Measurements from ENCODE around the gene IQCE.

Gene IQCE

DNA sequence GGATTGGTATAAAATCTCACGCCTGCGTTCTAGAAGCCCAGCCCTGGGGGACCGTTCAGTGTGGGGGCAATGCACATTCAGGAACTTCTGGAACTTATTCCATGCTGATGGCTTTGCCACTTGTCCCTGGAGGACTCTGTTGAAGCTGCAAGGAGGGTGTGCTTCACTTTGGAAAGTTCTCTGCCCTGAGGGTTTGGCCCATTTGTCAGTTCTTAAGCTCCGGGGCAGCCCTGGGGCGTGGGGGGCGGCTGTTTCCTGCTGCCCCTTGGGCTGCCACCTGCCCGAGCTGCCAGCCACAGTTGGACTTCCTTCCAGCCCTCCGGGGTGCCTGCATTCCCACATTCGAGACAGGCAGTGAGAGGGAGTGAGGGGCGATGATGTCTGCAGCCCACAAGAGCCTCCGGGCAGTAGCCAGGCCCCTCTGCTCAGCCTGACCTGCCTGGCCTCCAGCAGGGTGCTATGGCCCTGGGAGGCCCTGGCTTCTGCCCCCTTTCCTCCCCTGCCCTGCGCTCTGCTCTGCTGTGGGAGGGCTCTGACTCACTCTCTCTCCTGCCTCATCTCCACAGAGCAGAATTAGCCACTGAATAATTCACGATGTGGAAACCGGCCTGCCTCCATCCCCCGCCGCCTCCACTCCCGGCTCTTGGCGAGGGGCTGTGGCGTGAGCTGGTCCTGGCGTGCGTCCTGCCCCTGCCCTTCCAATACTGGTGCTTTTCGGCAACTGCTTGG lies 74.9 kb downstream of the IQCE start:
- Histone ChIP-seq H3K4me1 (ENCODE audit: control insufficient read depth in 5 of 5, insufficient read depth in 5 of 5, low read length in 5 of 5) (peaks cover 4 to 86% (median 80%) of the 10 kb centered on the region in 5 donors), H3K4me3 (ENCODE audit: low read depth in 1 of 5, low read length in 5 of 5) (peak overlapping the region; percentile 67 to 81 (median 76)), H3K9me3 (ENCODE audit: control insufficient read depth in 5 of 5, low read length in 5 of 5) (no peaks in the 10 kb centered on the region), H3K36me3 (ENCODE audit: control insufficient read depth in 5 of 5, insufficient read depth in 5 of 5, low read length in 5 of 5) (no peaks in the 10 kb centered on the region), H3K27ac (ENCODE audit: low read depth, low read length) (peak overlapping the region; percentile 69), H3K27me3 (ENCODE audit: control insufficient read depth in 5 of 5, insufficient read depth in 4 of 5, low read length in 5 of 5) (no peaks in the 10 kb centered on the region), H3K9ac (ENCODE audit: low read length in 5 of 5) (peak overlapping the region; percentile 26 to 94 (median 83))

DNA sequence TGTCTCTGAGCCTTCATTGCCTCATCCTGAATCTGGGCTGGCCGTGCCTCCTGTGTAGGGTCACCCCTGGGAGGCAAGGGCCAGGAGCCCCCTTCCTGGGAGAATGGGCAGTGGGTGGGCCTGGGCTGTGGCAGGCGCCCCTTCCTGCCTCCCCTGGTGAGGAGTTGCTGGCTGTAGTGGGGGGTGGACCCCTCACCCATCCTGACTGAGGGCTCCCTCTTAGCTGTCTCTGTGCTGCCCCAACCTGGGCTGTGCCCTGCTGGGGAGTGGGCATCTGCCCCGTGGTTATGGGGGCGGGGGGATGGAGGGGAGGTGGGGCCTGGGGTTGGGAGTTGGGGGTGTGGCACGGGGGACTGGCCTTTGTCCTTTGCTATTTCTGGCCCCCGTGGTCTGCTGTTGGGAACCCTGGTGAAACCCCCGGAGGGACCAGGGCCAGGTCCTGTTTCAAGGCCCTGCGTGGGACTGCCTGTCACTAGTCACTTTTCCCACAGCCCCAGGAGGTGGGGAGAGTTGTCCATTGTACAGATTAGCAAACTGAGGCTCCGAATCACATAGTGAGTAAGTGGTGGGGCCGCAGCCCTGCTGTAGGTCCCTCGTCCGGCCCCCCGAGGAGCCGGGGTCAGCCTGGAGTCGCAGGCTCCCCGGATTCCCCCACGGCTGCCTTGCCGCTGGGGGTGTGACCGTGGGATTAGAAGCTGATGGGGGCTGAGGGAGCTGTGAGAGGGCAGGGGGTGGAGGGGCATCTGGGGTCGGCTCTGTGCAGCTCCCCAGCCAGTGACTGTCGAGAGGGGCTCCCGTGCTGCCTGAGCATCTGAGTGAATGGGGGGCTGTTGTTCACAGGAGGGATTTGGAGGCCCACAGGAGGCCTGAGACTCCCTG lies 75.7 kb downstream of the IQCE start:
- H3K27ac ChIP-seq (ENCODE audit: low read depth, low read length): no peak overlapping the region
- H3K27me3 ChIP-seq (ENCODE audit: control insufficient read depth in 5 of 5, insufficient read depth in 4 of 5, low read length in 5 of 5): no peaks in the 10 kb centered on the region
- H3K4me1 ChIP-seq (ENCODE audit: control insufficient read depth in 5 of 5, insufficient read depth in 5 of 5, low read length in 5 of 5): peaks cover 4 to 93% (median 85%) of the 10 kb centered on the region in 5 donors
- H3K9ac ChIP-seq (ENCODE audit: low read length in 5 of 5): peak overlapping the region in 3 of 5 donors; percentile 2 to 93 (median 12)
- peak overlapping the region in 4 of 5 donors; percentile 67 to 81 (median 76) for H3K4me3 ChIP-seq (ENCODE audit: low read depth in 1 of 5, low read length in 5 of 5)
- H3K9me3 ChIP-seq (ENCODE audit: control insufficient read depth in 5 of 5, low read length in 5 of 5): no peaks in the 10 kb centered on the region
- no peaks in the 10 kb centered on the region for H3K36me3 ChIP-seq (ENCODE audit: control insufficient read depth in 5 of 5, insufficient read depth in 5 of 5, low read length in 5 of 5)

DNA sequence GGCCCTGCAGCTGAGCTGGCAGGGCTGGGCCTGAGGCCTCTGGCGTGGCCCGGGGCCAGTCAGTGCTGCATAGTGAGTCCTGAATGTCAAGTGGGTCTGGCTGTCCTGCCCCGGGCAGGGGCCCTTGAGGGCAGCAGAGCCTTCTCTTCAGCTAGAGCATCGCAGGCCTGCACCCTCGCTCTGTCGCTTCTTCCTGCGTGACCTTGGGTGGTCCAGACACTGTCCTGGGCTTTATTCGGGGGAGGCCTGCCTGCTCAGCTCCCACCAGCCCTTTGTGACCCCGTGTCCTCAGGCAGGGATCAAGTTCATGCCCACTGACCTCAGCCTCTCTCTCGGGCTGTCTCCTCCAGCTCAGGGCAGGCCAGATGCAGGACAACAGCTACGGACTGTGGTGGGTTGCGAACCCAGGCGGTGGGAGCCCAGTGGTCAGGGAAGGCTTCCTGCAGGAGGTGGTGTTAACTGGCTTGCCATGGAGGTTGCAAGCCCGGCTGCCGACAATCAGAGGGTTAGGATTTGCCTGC lies 76.4 kb downstream of the IQCE start:
- Histone ChIP-seq H3K36me3 (ENCODE audit: control insufficient read depth in 5 of 5, insufficient read depth in 5 of 5, low read length in 5 of 5) (peaks cover 0 to under 1% (median 0%) of the 10 kb centered on the region in 5 donors), H3K4me1 (ENCODE audit: control insufficient read depth in 5 of 5, insufficient read depth in 5 of 5, low read length in 5 of 5) (peaks cover 4 to 93% (median 85%) of the 10 kb centered on the region in 5 donors), H3K9me3 (ENCODE audit: control insufficient read depth in 5 of 5, low read length in 5 of 5) (no peaks in the 10 kb centered on the region), H3K27me3 (ENCODE audit: control insufficient read depth in 5 of 5, insufficient read depth in 4 of 5, low read length in 5 of 5) (no peaks in the 10 kb centered on the region), H3K27ac (ENCODE audit: low read depth, low read length) (no peak overlapping the region), H3K4me3 (ENCODE audit: low read depth in 1 of 5, low read length in 5 of 5) (peak overlapping the region in 1 of 5 donors; percentile 0), H3K9ac (ENCODE audit: low read length in 5 of 5) (no peak overlapping the region)

DNA sequence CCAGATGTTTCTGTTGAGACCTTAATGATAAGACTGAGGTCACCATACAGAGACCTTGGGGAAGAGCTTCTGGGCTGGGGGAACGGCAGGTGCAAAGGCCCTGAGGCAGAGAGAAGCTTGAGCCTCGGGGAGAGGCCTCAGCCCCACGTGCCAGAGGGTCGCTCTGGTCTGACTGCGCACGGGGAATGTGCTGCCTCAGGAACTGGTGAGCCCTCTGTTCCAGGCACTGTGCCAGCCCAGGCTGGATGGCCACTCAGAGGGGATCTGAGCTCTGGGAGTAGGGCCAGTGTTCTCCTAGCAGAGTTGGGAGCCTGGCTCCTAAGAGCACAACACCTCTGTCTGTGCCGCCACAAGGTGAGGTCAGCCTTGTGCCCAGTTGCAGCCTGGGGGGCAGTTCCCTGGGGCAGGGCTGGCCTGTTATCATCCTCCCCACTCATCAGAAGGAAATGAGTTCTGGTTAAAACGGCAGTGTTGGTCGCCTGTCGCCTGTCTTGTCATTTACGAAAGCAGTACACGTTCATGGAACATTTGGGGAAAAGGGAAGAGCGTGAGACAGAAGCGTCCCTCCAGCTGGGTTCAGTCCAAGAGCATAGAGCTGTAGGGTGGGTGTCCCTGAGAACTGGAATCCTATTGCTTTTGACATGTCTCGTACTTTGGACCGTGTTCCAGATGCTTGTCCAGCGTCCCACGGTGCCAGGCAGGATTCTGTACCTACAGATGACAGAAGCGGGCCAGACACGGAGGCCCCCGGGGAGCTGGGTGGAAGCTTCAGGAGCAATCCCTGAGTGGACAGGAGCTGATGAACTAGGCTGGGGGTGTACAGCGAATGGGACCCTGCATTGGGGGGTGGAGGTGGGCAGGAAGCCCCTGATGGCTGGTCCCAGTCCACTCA lies 77.3 kb downstream of the IQCE start:
- Histone ChIP-seq H3K27me3 (ENCODE audit: control insufficient read depth in 5 of 5, insufficient read depth in 4 of 5, low read length in 5 of 5) (no peaks in the 10 kb centered on the region), H3K4me3 (ENCODE audit: low read depth in 1 of 5, low read length in 5 of 5) (peak overlapping the region in 1 of 5 donors; percentile 23), H3K36me3 (ENCODE audit: control insufficient read depth in 5 of 5, insufficient read depth in 5 of 5, low read length in 5 of 5) (peaks cover 0 to 5% (median 0%) of the 10 kb centered on the region in 5 donors), H3K9me3 (ENCODE audit: control insufficient read depth in 5 of 5, low read length in 5 of 5) (no peaks in the 10 kb centered on the region), H3K9ac (ENCODE audit: low read length in 5 of 5) (peak overlapping the region in 2 of 5 donors; percentile 43 to 47), H3K4me1 (ENCODE audit: control insufficient read depth in 5 of 5, insufficient read depth in 5 of 5, low read length in 5 of 5) (peaks cover 4 to 94% (median 86%) of the 10 kb centered on the region in 5 donors), H3K27ac (ENCODE audit: low read depth, low read length) (no peak overlapping the region)

GRCh38 chr7:2637066-2637471 lies 78.3 kb downstream of the IQCE start:
- Histone ChIP-seq H3K36me3 (ENCODE audit: control insufficient read depth in 5 of 5, insufficient read depth in 5 of 5, low read length in 5 of 5) (peaks cover 0 to 5% (median 0%) of the 10 kb centered on the region in 5 donors), H3K27ac (ENCODE audit: low read depth, low read length) (no peak overlapping the region), H3K27me3 (ENCODE audit: control insufficient read depth in 5 of 5, insufficient read depth in 4 of 5, low read length in 5 of 5) (no peaks in the 10 kb centered on the region), H3K9ac (ENCODE audit: low read length in 5 of 5) (no peak overlapping the region), H3K4me1 (ENCODE audit: control insufficient read depth in 5 of 5, insufficient read depth in 5 of 5, low read length in 5 of 5) (peaks cover 4 to 99% (median 92%) of the 10 kb centered on the region in 5 donors), H3K9me3 (ENCODE audit: control insufficient read depth in 5 of 5, low read length in 5 of 5) (no peaks in the 10 kb centered on the region), H3K4me3 (ENCODE audit: low read depth in 1 of 5, low read length in 5 of 5) (peak overlapping the region in 1 of 5 donors; percentile 40)

DNA sequence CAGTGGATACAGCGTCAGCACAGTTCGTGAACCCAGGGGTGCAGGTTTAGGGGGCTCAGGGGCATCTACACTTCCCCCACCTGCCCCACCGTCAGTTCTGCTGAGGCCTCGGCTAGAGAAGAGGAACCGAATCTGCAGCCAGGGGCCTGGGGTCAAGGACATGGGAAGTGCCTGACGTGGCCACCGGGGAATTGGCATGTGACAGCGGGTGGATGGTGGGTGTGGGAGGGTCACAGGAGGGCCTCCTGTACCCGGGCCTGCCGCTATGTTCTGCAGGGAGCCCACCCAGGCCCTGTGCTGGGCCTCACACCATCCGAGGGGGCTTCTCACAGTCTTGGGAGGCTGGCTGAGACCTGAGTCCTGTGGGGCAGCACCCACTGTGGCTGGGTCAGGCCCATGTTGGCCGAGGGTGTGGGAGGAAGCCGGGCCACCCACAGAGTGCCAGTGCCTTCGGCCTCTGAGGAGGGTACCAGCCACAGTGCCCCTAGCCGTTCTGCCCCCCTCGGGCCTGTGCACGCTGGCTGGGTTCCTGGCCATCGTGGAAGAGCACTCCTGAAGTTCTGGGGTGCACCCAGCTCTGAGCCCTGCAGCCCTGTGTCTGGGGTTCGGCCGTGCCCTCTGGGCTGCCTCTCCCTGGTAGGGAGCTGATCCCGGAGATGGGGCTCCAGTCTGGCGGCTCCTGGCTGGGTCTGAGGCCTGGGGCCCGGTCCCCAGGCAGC lies 78.9 kb downstream of the IQCE start:
- Histone ChIP-seq H3K4me1 (ENCODE audit: control insufficient read depth in 5 of 5, insufficient read depth in 5 of 5, low read length in 5 of 5) (peaks cover 4 to 95% (median 88%) of the 10 kb centered on the region in 5 donors), H3K9ac (ENCODE audit: low read length in 5 of 5) (peak overlapping the region in 1 of 5 donors; percentile 57), H3K36me3 (ENCODE audit: control insufficient read depth in 5 of 5, insufficient read depth in 5 of 5, low read length in 5 of 5) (peaks cover 0 to 5% (median 0%) of the 10 kb centered on the region in 5 donors), H3K4me3 (ENCODE audit: low read depth in 1 of 5, low read length in 5 of 5) (peak overlapping the region in 1 of 5 donors; percentile 40), H3K27me3 (ENCODE audit: control insufficient read depth in 5 of 5, insufficient read depth in 4 of 5, low read length in 5 of 5) (no peaks in the 10 kb centered on the region), H3K9me3 (ENCODE audit: control insufficient read depth in 5 of 5, low read length in 5 of 5) (no peaks in the 10 kb centered on the region), H3K27ac (ENCODE audit: low read depth, low read length) (peak overlapping the region; percentile 62)

DNA sequence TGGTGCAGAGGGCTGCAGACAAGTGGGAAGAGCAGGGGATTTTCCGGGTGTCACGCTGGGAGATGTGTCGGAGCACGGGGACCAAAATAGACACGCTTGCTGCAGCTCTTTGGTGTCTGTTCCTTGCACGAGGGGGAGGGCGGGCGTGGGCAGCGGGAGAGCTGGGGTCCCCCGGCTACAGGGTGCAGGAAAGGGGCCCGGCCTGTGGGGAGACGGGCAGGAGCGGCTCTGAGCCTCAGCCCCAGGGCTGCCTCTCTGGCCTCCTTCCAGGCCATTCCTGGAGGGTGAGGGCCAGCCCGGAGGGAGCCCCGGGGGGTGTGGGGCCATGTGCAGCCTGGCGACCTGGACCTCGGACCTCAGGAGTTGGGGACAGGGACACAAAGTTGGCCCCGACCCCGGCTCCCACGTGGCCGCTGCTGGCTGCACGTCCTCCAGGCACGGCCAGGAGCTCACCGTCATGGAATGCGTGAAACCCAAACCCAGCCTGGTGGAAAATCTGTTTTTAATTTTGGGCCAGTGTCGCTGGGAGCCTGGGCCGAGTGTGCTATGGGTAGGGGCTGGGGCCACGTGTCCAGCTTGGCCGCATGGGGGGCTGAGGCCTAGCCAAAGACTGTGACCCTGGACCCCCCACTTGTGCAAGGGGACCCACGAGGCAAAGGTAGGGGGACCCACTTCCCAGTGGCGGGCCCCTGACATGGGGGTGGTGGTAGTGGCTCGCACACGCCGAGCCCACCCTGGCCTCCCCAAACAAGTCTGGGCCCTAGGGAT lies 79.6 kb downstream of the IQCE start:
- peaks cover 0 to 5% (median 0%) of the 10 kb centered on the region in 5 donors for H3K36me3 ChIP-seq (ENCODE audit: control insufficient read depth in 5 of 5, insufficient read depth in 5 of 5, low read length in 5 of 5)
- H3K4me1 ChIP-seq (ENCODE audit: control insufficient read depth in 5 of 5, insufficient read depth in 5 of 5, low read length in 5 of 5): peaks cover 4 to 90% (median 82%) of the 10 kb centered on the region in 5 donors
- no peaks in the 10 kb centered on the region for H3K9me3 ChIP-seq (ENCODE audit: control insufficient read depth in 5 of 5, low read length in 5 of 5)
- peak overlapping the region; percentile 62 for H3K27ac ChIP-seq (ENCODE audit: low read depth, low read length)
- no peaks in the 10 kb centered on the region for H3K27me3 ChIP-seq (ENCODE audit: control insufficient read depth in 5 of 5, insufficient read depth in 4 of 5, low read length in 5 of 5)
- H3K9ac ChIP-seq (ENCODE audit: low read length in 5 of 5): peak overlapping the region in 1 of 5 donors; percentile 57
- H3K4me3 ChIP-seq (ENCODE audit: low read depth in 1 of 5, low read length in 5 of 5): peak overlapping the region in 2 of 5 donors; percentile 6 to 40

DNA sequence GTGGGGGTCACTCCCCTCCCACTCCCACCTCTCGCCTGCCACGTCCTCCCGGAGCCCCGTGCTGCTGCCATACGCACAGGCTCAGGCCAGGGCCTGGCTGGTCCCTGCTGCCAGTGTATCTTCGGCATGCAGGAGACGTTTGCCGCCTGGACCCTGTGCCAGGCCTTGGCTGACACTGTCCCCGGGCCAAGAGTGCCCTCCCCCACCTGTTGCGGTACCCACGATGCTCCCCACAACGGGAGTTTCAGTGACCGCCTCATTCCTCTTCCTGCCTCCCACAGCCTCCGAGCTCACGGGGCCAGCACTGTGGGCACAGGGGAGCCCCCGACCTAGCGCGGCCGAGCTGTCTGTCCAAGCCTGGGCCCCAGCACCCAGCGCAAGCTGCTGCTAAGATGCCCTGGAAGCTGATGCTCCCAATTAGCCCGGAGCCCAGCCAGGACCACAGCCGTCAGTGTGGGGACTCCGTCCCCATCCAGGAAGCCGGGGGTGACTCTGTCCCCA lies 80.5 kb downstream of the IQCE start:
- H3K9ac ChIP-seq (ENCODE audit: low read length in 5 of 5): peak overlapping the region in 2 of 5 donors; percentile 28 to 41
- peaks cover 0 to 5% (median 0%) of the 10 kb centered on the region in 5 donors for H3K36me3 ChIP-seq (ENCODE audit: control insufficient read depth in 5 of 5, insufficient read depth in 5 of 5, low read length in 5 of 5)
- no peaks in the 10 kb centered on the region for H3K9me3 ChIP-seq (ENCODE audit: control insufficient read depth in 5 of 5, low read length in 5 of 5)
- no peak overlapping the region for H3K4me3 ChIP-seq (ENCODE audit: low read depth in 1 of 5, low read length in 5 of 5)
- H3K4me1 ChIP-seq (ENCODE audit: control insufficient read depth in 5 of 5, insufficient read depth in 5 of 5, low read length in 5 of 5): peaks cover 1 to 90% (median 82%) of the 10 kb centered on the region in 5 donors
- H3K27me3 ChIP-seq (ENCODE audit: control insufficient read depth in 5 of 5, insufficient read depth in 4 of 5, low read length in 5 of 5): no peaks in the 10 kb centered on the region
- H3K27ac ChIP-seq (ENCODE audit: low read depth, low read length): no peak overlapping the region
